Fibroblast of skin of left biceps (primary cell): ENCODE measurements around the gene MBOAT7.

ENCODE experiments used
- DNase-seq, 2 experiments: peaks; one replicate each; pipeline ENCODE4 v3.0.0-alpha.2; 2013; ENCODE audit warnings: low read depth in 2 of 2

MBOAT7 gene

DNA sequence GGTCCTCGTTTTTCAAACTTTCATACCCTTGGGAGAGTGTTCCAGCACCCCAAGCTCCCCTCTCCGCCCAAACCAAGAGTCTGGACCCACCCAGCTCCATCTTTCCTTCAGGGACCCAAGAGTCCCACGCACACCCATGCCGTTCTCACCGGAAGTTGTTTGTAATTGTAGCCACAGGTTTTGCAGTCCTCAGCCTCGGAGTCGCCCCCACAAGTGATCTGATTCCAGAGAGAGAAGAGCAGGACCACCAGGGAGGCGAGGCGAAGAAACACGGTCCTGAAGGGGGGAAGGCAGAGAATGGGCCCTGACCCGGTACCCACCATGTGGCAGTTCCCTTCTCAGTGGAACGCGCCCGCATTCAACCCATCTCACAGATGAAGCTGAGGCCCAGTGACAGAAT lies 26.5 kb downstream of the MBOAT7 start:
- no peak for DNase-seq

DNA sequence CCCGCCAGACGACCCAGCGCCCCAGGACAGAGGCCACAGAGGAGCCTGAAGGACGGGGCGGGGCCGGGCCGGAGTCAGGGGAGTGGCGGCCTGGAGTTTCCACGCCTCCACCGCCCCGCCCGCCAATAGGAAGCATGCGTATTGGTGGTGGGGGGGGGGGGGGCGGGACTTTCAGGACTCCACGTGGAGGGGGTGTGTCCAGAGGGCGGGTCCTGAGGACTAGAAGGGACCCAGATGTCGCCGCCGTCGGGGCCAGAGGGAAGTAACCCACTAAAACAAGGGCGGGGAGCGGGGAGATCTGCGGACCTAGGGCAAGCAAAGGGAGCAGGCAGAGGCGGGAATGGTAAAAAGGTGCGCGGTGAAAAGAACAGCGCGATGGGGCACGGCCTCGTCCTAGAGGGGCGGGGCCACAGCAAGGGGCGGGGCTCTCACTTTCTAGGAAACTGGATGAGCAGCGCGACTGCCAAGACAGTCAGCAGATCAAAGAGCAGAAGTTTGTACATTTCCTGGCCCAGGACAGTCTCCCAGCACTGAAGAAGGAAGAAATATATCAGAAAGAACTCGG lies 27.1 kb downstream of the MBOAT7 start:
- no peak for DNase-seq

DNA sequence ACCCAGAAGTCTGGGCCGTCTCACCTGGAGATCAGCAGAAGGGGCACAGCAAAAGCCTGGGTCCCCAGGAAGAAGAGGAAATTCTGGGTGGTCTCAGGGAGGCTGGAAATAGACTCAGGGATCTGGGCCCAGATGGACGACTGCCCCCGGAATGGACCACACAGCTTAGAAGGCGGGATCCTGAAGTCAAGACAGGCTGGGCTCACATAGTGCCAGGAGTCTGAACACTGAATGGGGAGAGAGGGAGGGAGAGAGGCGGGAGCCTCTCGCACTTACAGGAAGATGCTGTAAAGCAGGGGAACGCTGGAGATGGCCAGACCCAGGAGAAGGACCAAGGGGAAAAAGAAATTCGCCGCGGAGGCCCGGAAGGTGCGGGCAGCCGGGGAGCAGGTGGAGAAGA lies 28.5 kb downstream of the MBOAT7 start:
- no peak for DNase-seq

DNA sequence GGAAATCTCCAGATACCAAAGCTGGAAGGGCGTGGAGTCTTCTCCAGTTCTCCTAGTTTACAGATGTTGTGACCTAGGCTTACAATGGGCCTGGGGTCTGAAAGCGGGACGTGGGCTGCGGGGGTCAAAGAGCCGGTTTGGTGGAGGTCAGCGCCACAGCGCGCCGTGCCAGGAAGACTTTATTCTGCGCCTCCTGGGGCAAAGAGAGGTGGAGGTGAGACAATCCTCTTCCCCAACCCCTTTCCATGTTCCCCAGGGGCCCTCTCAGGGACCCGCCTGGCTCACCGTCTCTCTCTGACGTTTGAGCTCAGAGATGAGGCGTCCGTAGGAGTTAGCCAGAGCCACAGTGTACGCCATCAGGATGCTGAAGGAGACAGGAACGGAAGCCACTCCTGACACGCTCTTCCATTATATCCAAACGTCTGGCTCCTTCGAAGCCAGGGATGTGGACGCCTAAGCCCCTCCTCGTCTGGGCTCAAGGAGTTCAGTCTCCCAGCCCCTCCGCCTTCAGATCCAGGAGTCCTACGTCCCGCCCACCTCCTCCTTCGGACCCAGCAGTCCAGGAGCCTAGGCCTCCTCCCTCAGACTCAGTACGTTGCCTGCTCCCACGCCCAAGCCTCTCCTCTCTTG lies 29.1 kb downstream of the MBOAT7 start:
- DNase-seq, result no peak

DNA sequence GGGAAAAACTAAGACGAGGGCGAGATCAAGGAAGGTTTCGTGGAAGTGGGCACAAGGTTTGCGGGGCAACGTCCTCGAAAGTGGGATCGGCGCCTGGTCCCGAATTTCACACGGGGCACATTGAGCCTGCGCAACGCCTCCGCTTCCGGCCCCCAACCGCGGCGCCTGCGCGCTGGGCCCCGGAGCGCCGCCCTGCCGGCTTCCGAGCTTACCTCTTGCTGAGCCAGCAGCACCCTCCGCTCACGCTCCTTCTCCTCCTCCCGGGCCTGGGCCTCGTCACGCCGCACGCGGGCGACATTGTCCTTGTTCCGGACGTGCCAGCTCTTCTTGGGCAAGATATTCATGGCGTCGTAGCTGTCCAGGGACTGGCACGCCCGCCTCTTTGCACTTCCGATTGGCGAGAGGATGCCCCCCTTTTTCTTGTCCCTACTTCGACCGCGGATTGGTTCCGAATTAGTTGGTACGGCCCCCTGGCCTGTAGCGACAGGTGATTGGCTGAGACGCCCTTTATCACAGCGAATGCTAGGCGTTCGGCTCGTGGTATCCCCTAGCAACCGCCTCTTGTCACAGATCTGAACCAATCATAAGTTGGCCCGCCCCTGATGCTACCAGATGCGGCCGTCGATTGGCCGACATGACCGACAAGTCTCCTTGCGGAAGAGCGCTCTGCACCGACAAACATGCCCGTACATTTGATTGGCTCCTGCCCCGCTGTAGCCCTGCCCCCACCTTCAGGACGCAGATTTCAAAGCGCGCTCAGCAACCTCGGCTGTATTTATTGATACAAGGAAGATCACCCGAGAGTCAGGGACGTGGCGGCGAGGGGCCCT lies 29.8 kb downstream of the MBOAT7 start, which contains the start of gene LENG1:
LENG1 (minus strand) TSS at position 370 of the 830 bp plus-strand sequence; CDS start at position 344, 26 bp downstream.
- DNase-seq, result peak; percentile 100

DNA sequence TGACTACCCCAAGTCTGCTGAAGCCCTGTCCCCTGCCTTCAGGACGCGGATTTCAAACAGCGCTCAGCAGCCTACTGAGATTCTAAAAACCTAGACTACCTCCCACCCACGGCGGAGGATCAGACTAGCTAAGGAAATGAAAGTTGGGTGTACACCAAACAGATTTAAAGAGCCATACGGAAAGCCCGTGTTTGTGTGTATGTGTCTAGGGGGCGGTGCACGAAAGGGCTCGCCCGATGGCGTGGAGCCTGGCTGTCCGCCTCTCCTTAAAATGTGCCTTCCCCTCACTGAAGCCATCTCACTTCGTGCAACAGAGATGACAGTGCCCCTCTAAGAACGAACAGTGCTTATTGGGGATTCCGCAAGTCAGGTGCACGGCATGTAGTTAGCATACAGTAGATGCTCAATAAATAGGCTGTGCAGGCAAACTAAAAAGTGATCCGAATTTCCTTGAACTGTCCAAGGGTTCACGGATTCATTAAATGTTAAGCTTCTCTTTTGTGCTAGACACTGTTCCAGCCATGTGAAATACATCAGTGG lies 30.5 kb downstream of the MBOAT7 start:
- no peak for DNase-seq

DNA sequence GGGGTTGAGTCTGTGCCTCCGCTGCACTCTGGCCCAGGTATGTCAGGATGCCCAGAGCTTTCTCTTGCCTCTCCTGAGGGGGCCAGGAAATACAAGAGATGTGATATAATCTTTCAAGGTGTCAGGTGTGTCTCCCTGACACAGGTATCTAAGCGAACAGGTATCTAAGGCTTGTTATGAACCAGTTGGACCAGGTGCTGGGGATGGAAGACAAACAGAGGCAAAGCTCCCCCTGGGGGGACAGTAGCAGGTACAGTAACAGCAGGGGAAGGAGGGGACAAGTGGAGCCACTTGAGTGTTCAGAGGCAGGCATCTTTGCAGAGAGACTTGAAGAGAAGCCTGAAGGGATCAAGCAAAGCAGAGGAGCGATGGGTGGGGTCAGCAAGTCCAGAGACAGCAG lies 32.4 kb downstream of the MBOAT7 start:
- DNase-seq, result no peak

DNA sequence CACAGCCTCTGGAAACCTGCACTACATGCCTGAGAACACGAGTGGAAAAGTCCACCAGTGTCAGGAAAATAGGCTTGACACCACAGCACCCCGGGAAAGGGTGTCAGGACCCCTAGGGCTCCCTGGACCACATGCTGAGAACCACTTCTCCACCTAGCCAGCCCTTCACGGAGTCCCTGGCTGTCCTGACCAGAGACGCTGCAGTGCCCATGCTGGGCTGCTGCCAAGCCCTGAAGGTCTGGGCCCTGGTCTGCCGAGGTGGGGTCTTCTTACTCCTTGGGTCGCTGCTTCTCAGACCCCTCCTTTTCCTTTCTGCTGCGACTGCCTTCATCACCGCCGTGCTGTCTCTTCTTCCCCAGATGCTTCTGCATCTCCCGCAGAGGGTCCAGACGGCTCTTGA lies 32.9 kb downstream of the MBOAT7 start:
- no peak for DNase-seq

DNA sequence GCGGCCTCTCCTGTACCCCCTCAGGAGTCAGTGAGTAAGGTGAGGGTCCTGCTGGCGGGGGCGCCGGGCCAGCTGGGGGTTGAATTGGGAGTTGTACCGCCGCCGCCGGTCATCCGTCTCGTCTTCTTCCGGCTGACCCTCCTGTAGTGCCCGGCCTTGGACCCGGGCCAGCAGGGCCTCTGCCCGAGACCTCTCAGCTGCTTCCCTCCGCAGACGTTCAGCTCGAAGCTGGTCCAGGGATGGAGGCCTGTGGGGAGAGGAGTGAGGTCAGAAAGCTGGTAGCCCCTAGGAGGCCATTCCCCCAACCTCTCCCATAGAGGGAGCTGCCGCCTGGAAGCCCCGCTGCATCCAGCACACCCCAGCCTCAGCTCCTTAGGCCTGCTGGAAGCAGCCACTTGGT lies 33.7 kb downstream of the MBOAT7 start:
- DNase-seq, result no peak

DNA sequence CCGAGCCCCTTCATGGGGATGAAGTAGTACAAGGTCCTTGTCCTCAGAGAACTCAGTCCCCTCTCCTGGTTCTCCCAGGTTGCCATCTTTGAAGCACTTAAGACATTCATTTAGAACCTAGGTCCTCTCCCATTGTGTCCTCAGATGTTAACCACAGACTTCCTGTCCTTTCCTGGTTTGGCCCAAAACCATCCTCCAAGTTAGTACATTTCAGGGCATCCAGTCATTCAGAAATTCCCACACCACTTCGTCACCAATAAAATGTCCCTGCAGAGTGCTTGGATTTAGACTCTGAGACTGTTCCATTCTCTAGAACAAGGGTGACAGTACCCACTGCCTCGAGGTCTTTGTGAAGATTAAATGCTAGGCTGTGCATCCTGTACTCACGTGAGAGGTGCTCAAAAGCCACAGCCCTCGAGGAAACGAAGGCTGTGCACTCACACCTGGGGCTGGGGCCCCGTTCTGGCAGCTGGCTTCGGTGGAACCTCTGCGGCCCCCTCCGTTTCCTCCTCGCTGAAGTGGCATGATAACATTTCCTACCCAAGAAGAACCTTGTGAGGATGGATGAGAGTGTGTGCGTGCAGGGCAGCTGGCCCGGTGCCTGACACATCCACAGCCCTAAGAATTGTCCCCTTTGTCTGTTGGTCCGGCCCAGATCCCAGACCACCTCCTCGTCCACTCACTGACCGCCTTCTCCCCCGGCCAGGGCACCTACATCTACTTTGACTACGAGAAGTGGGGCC lies 34.6 kb downstream of the MBOAT7 start:
- no peak for DNase-seq

DNA sequence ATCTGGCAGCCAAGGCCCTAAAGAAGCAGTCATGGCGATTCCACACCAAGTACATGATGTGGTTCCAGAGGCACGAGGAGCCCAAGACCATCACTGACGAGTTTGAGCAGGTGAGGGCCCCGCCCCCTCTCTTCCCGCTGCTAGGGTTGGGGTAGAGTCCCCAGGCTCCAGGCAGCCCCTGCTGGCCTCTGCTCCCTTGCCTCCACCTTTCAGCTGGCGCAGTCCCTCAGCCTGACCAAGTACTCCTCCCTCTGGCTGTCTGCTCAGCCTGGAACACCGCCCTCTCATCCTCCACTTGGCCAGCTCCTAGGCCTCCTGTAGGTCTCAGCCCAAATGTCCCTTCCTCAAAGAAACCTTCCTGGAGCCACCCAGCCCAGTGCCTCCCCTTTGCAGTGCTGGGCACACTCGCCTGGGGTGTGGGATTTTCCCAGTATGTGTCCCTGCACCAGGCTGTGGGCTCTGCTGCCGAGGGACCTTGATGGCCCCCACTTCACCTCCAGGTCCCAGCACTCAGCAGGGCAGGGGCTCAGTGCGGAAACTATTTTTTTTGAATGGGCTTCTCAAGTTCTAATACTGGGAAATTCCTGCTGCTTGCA lies 35.6 kb downstream of the MBOAT7 start:
- no peak for DNase-seq

DNA sequence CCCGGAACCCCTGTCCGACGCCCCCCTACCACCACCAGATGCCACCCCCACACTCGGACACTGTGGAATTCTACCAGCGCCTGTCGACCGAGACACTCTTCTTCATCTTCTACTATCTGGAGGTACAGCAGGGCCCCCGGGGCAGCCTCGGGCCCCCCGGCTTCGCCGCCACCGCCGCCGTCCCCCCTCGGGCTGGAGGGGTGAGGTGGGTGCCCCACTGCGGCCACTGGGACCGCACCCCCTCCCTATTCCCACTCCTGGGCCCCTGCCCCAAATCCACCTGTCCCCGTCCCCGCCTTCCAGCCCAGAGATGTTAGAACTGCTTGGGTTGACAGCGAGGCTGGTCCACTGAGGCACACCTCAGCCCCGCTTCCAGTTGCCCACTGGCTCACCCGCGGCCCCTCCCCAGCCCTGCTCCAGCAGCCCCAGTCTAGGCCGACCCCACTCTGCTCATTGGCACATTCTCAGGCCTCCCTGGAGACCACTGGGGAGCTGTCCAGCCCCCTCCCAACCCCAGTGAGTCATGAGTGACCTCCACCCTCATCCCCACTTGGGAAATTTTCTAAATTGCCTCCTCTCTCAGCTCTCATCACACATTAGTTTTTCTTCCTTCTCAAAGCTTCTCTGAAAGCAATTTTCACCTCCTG lies 36.4 kb downstream of the MBOAT7 start:
- DNase-seq, result no peak

DNA sequence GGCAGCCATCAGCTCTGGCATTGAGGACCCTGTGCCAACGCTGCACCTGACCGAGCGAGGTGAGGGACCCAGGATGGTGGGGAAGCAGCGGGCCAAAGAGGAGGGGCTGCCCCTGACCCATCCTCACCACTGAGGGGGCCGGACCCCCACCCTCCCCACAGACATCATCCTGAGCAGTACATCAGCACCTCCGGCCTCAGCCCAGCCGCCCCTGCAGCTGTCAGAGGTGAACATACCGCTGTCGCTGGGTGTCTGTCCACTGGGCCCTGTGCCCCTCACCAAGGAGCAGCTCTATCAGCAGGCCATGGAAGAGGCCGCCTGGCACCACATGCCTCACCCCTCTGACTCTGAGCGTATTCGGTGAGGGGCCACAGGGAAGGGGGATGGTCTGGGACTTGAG lies 37.1 kb downstream of the MBOAT7 start:
- no peak for DNase-seq

DNA sequence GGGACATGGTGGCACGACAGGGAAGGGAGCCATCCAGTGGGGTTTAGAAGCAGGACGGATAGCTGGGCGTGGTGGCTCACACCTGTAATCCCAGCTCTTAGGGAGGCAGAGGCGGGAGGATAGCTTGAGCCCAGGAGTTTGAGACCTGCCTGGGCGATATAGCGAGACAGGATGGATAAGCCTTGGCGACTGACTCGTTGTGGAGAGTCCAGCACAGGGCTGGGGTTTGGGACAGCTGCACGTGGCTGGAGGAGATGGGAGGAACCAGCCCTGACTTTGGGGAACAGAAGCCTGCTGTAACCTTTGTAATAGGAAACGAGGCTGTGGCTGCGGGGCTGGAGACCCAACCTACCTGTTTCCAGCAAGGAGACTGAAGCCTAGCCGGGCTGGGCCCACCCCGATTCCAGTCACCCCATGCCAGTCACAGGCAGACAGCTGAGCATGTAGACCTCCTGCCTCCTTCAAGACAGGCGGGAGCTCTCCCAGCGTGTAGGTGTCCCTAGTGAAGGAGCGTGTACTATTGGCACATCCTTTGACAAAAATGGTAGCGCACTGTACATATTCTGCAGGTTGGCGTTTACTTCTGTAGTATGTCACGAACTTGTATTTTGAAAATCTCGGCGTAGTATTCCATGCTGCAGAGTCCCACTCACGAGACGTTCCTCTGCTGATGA lies 37.9 kb downstream of the MBOAT7 start:
- DNase-seq, result no peak

DNA sequence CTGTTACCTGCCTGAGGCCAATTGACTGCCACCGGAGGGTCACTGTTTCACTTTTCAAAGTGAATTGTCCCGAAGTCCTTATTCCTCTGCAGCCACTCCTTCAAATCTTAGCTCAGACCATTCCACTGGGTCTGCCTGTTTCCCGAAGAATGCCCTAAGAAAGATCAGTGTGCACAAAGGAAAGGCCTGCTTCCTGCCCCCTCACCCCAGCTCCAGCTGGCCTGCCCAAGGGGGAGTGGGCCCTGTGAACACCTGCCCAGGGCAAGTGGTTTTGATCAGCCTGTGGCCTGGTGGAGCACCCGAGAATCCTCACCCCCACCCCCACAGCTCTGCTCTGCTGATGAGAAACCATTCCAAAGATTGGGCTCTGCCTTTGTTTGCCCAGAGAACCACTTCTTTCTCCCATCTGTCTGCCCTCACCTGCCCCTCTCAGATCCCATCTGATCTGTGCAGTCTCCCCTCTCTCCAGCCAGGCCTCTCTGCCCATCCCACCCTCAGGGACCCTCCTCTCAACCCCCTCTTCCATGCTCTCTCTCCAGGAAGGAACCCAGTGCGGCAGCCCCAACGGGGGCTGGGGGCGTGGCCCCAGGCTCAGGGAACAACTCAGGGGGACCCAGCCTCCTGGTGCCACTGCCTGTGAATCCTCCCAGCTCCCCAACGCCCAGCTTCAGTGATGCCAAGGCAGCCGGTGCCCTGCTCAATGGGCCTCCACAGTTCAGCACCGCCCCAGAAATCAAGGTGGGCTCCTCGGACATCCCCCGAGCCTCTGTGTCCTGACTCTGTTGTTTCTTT lies 40.2 kb downstream of the MBOAT7 start:
- DNase-seq, result no peak

DNA sequence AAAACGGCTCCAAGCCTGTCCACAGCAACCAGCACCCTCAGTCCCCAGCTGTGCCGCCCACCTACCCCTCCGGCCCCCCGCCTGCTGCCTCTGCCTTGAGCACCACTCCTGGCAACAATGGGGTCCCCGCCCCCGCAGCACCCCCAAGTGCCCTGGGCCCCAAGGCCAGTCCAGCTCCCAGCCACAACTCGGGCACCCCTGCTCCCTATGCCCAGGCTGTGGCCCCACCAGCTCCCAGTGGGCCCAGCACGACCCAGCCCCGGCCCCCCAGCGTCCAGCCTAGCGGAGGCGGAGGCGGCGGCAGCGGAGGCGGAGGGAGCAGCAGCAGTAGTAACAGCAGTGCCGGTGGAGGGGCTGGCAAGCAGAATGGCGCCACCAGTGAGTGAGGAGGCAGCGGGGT lies 41.2 kb downstream of the MBOAT7 start:
- DNase-seq, result no peak

DNA sequence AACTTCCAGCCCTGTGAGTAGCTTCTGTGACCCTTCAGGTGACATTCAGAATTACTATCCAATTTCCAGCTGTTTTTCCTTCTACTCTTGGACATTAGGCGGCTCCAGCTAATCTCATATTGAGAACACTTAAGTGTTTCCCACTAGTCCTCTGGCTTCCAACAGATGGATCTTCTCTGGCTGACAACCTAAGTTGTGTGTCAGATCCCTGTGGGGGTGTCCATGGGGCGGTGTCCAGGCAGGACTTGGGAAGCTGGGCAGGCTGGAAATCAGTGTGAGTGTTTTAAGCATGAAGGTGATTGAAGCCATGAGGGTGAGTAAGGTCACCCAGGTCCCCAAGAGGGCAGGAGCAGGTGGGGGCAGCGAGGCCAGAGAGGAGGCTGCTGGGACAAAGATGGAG lies 41.7 kb downstream of the MBOAT7 start:
- DNase-seq, result no peak

DNA sequence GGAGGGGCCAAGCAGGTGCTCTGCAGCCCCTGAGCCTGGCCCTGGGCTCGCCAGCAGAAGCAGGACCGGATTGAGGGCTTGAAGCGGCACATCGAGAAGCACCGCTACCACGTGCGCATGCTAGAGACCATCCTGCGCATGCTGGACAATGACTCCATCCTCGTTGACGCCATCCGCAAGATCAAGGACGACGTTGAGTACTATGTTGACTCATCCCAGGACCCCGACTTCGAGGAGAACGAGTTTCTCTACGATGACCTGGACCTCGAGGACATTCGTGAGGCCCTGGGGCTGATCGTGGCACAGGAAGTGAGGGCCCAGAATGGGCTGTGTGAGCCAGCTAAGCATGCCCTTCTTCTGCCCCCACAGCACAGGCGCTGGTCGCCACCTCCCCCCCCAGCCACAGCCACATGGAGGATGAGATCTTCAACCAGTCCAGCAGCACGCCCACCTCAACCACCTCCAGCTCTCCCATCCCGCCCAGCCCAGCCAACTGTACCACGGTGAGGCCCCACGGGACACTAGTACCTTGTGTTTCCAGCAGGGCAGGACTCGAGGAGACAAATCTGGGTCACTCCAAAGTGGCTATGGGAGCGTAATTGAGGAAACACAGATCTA lies 43.7 kb downstream of the MBOAT7 start:
- no peak for DNase-seq

DNA sequence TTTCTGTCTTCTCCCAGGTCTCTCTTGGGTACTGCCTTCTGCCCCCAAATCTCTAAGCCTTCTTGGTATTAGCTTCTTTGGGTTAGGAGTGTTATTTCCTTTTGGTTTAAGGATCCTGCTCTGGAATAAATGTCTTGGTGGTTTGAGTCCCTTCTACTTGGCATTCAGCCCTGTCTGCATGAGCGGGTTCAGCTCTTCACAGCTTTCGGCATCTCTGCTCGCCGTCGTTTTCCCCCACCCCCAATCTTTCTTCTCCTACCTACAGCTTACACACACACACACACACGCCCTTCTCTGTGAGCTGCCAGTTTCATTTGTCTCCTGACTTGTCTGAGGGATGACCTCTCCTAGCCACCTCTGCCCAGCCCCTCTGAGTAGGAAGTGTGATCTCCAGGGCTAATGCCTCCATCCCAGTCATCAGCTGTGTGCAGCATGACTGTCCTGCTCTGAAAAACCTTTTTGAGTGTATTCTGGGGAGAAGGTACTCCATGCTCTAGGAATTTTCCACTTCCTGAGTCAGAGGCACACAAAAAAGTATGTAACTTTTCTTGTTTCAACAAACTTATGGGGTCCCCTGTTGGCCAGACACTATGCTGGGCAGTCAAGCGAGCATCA lies 47.1 kb downstream of the MBOAT7 start:
- no peak for DNase-seq
